SK-N-SH treated with all-trans-retinoic acid at 6 μM for 48 hours (cell line): ENCODE data around the gene TMED4.

Experiments used
- CSDC2 ChIP-seq: fragments of 250-450 bp; sonication (Bioruptor Pico); IDR thresholded peaks from 2 replicates; pipeline ENCODE4 v1.5.0; 2020; ENCODE audit warnings: mild to moderate bottlenecking, moderate library complexity
- ESRRG ChIP-seq: fragments of 250-450 bp; sonication (Bioruptor Pico); IDR thresholded peaks from 2 replicates; pipeline ENCODE4 v1.6.1; 2021; ENCODE audit warnings: mild to moderate bottlenecking
- PATZ1 ChIP-seq: fragments of 250-450 bp; sonication (Bioruptor Pico); IDR thresholded peaks from 2 replicates; pipeline ENCODE4 v1.8.0; 2020; ENCODE audit warnings: mild to moderate bottlenecking, moderate library complexity, borderline replicate concordance
- RARB ChIP-seq: fragments of 250-450 bp; sonication (Bioruptor Pico); IDR thresholded peaks from 2 replicates; pipeline ENCODE4 v1.8.0; 2021; ENCODE audit warnings: mild to moderate bottlenecking, moderate library complexity
- SNAI2 ChIP-seq: fragments of 250-450 bp; sonication (Bioruptor Pico); IDR thresholded peaks from 2 replicates; pipeline ENCODE4 v1.5.0; 2020; ENCODE audit warnings: mild to moderate bottlenecking, moderate library complexity
- ZC3H10 ChIP-seq: fragments of 250-450 bp; sonication (Bioruptor Pico); IDR thresholded peaks from 2 replicates; pipeline ENCODE4 v1.5.1; 2021; ENCODE audit warnings: mild to moderate bottlenecking, moderate library complexity
- ZFP3 ChIP-seq: fragments of 250-450 bp; sonication (Bioruptor Pico); IDR thresholded peaks from 2 replicates; pipeline ENCODE4 v1.5.0; 2020; ENCODE audit warnings: mild to moderate bottlenecking, moderate library complexity
- ZFP30 ChIP-seq: fragments of 450-650 bp; formaldehyde crosslinking; IDR thresholded peaks from 2 replicates; pipeline ENCODE4 v1.5.0; 2022; ENCODE audit warnings: mild to moderate bottlenecking, moderate library complexity
- ZNF8 ChIP-seq: fragments of 450-650 bp; formaldehyde crosslinking; IDR thresholded peaks from 2 replicates; pipeline ENCODE4 v1.5.0; 2020; ENCODE audit warnings: mild to moderate bottlenecking, moderate library complexity
- TF ChIP-seq, protein P1 (sequence below): fragments of 250-450 bp; sonication (Bioruptor Pico); IDR thresholded peaks from 2 replicates; pipeline ENCODE4 v1.5.1; 2020; ENCODE audit warnings: low read depth, mild to moderate bottlenecking, moderate library complexity

- TF ChIP-seq ZC3H10 (CRISPR knock-in tag): no peak
- TF ChIP-seq, protein P1, sequence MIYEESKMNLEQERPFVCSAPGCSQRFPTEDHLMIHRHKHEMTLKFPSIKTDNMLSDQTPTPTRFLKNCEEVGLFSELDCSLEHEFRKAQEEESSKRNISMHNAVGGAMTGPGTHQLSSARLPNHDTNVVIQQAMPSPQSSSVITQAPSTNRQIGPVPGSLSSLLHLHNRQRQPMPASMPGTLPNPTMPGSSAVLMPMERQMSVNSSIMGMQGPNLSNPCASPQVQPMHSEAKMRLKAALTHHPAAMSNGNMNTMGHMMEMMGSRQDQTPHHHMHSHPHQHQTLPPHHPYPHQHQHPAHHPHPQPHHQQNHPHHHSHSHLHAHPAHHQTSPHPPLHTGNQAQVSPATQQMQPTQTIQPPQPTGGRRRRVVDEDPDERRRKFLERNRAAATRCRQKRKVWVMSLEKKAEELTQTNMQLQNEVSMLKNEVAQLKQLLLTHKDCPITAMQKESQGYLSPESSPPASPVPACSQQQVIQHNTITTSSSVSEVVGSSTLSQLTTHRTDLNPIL (CRISPR knock-in tag): no peak
- TF ChIP-seq PATZ1: no peak
- TF ChIP-seq ZFP30: no peak
- TF ChIP-seq ZFP3 (CRISPR knock-in tag): no peak
- TF ChIP-seq ESRRG (CRISPR knock-in tag): no peak
- TF ChIP-seq ZNF8 (CRISPR knock-in tag): no peak
- TF ChIP-seq RARB (CRISPR knock-in tag): no peak
- TF ChIP-seq CSDC2 (CRISPR knock-in tag): no peak
- TF ChIP-seq SNAI2 (CRISPR knock-in tag): no peak
These were observed 35.3 kb upstream of the TMED4 start for GRCh38 chr7:44617225-44617890.
